ENCODE results near the gene WASF2.

DNA sequence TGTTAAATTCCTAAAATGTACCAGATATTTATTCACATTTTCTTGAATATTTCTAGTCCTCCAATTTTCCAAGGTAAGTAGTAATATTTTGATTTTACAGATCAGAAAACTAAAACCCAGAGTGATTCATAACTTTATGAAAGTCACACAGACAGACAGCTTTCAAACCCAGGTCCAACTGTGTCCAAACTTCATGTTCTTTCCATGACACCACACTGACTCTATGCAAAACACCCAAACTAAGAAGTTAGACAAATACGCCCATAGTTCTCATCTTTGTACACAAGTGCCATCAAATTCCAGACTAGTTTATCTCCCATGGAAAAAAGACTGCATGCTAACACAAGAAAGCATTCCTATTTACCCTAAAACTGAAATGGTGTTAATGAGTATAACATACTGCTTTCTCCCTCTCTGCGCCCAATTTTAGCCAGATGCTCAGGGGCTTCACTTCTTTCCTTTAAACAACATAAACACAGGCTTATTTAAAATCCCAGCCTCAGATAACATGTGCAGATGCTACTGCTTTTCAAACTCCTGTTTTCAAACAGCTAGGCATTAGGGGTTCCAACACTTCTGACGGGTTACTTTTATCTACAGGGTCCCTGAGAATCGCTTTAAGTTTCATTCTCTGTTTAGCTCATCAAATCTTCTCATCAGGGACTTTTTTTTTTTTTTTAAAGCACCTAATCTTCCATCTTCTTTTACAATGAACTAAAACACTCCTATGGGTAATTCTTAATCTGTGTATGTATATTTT is 44.6 kb downstream of the WASF2 start:
- TF ChIP-seq, protein P1, sequence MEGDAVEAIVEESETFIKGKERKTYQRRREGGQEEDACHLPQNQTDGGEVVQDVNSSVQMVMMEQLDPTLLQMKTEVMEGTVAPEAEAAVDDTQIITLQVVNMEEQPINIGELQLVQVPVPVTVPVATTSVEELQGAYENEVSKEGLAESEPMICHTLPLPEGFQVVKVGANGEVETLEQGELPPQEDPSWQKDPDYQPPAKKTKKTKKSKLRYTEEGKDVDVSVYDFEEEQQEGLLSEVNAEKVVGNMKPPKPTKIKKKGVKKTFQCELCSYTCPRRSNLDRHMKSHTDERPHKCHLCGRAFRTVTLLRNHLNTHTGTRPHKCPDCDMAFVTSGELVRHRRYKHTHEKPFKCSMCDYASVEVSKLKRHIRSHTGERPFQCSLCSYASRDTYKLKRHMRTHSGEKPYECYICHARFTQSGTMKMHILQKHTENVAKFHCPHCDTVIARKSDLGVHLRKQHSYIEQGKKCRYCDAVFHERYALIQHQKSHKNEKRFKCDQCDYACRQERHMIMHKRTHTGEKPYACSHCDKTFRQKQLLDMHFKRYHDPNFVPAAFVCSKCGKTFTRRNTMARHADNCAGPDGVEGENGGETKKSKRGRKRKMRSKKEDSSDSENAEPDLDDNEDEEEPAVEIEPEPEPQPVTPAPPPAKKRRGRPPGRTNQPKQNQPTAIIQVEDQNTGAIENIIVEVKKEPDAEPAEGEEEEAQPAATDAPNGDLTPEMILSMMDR (IDR thresholded peaks at IDR 0.05) = no peak
- no peak for TF ChIP-seq POLR2A (IDR thresholded peaks at IDR 0.05)
